ENCODE results near the gene GSAP.

DNA sequence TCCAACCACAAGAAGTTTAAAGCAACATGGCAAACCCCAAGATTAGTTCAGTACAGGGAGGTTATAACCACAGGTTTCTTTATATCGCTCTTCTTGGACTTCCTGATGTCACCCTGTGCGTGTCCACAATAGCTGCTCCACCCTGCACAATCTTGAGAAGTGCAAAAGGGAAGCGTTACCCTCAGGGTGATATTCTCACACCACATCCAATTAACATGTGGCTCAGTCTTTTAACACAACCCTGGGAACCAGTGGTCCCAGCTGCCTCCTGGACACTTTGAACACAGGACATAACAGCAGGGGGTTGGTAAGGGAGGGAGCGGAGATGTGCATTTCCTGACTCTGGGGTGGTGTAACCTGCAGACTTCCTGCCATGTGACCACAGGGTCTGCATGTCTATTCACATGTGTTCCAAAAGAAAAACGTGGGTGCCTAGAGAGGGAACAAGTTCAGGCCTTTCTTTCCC lies 64.6 kb downstream of the GSAP start:
- TF ChIP-seq, protein P1, sequence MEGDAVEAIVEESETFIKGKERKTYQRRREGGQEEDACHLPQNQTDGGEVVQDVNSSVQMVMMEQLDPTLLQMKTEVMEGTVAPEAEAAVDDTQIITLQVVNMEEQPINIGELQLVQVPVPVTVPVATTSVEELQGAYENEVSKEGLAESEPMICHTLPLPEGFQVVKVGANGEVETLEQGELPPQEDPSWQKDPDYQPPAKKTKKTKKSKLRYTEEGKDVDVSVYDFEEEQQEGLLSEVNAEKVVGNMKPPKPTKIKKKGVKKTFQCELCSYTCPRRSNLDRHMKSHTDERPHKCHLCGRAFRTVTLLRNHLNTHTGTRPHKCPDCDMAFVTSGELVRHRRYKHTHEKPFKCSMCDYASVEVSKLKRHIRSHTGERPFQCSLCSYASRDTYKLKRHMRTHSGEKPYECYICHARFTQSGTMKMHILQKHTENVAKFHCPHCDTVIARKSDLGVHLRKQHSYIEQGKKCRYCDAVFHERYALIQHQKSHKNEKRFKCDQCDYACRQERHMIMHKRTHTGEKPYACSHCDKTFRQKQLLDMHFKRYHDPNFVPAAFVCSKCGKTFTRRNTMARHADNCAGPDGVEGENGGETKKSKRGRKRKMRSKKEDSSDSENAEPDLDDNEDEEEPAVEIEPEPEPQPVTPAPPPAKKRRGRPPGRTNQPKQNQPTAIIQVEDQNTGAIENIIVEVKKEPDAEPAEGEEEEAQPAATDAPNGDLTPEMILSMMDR (IDR thresholded peaks at IDR 0.05; ENCODE audit: low read depth, low read length) = no peak
- peak; percentile 100 for TF ChIP-seq MYC (IDR thresholded peaks at IDR 0.05; ENCODE audit: low read depth, low read length)
